ENCODE measurements around the gene KCNJ6. TPM values are rescaled to one million over a fixed set of nuclear protein-coding genes. Genes with fewer than 3 reads are reported as not detected.
"Not testable (repeated sequence)": the region's sequence is repeated elsewhere in the genome, so short reads cannot be mapped to it uniquely, and the experiment has no call there.

The KCNJ6 gene
- total RNA-seq, 1 donor = 0.36 TPM

DNA sequence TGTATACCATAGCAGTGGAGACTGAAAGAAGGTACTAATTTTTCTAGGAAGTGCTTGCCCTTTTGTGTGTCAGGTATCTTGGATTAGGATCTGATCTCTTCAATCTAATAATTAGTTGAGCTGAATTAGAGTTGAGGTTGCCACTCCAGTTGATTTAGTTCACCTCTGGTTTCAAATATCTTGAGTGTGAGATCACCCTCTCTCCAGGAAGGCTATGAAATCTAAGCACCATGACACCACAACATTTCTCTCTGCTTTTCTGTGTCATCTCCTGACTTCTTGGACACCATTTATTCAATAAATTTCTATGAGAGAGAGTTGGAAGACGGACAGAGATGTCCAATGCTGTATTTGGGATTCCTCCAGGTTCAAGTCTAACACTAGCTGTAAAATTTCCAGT, 336.9 kb downstream of the KCNJ6 start:
- DNase-seq (ENCODE audit: insufficient read length, low spot score, missing footprints) = no peak
- H3K27ac ChIP-seq (ENCODE audit: low read depth, low read length) = no peak overlapping the region

DNA sequence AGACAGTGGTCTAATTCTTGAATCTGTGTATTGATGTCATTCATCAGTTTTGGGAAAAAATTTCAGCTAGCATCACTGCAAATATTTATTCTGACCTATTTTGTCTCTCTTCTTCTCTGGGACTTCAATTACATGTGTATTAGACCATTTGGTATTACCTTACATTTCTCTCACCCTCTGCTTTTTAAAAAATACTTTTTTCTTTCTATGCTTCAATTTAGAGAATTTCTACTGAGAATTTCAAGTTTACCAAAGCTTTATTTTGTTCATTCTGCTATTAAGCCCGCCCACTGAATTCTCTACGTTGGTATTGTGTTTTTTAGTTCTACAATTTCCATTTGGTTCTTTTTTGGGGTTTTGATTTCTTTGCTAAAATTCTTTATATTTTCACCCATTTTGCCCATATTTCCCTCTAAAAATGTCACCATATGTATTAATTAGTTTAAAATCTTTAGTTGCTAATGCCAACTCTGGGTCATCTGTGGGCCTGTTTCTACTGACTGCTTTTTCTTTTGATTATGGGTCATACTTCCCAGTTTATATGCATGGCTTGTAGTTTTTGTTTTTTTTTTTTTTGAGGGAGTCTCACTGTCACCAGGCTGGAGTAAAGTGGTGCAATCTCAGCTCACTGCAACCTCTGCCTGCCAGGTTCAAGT, 337.7 kb downstream of the KCNJ6 start:
- no peak overlapping the region for H2AFZ ChIP-seq (ENCODE audit: low read length)
- H3K9me3 ChIP-seq (ENCODE audit: low read depth, low read length) = no peaks in the 10 kb centered on the region
- H3K27me3 ChIP-seq (ENCODE audit: insufficient read depth, low read length) = no peaks in the 10 kb centered on the region
- H4K20me1 ChIP-seq (ENCODE audit: insufficient read depth, low read length) = no peaks in the 10 kb centered on the region
- no peak overlapping the region for H3K4me2 ChIP-seq (ENCODE audit: insufficient read depth, low read length)
- no peak overlapping the region for H3K4me3 ChIP-seq (ENCODE audit: insufficient read depth, low read length)
- H3K36me3 ChIP-seq (ENCODE audit: insufficient read depth, low read length) = no peaks in the 10 kb centered on the region
- H3K79me2 ChIP-seq (ENCODE audit: insufficient read depth, low read length) = no peaks in the 10 kb centered on the region
- TF ChIP-seq, protein P1, sequence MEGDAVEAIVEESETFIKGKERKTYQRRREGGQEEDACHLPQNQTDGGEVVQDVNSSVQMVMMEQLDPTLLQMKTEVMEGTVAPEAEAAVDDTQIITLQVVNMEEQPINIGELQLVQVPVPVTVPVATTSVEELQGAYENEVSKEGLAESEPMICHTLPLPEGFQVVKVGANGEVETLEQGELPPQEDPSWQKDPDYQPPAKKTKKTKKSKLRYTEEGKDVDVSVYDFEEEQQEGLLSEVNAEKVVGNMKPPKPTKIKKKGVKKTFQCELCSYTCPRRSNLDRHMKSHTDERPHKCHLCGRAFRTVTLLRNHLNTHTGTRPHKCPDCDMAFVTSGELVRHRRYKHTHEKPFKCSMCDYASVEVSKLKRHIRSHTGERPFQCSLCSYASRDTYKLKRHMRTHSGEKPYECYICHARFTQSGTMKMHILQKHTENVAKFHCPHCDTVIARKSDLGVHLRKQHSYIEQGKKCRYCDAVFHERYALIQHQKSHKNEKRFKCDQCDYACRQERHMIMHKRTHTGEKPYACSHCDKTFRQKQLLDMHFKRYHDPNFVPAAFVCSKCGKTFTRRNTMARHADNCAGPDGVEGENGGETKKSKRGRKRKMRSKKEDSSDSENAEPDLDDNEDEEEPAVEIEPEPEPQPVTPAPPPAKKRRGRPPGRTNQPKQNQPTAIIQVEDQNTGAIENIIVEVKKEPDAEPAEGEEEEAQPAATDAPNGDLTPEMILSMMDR (IDR thresholded peaks at IDR 0.05; ENCODE audit: extremely low read depth, low read depth, low read length) = no peak
- no peaks in the 10 kb centered on the region for H3K4me1 ChIP-seq (ENCODE audit: insufficient read depth, low read length)
- no peak overlapping the region for H3K27ac ChIP-seq (ENCODE audit: low read depth, low read length)
- DNase-seq (ENCODE audit: insufficient read length, low spot score, missing footprints) = no peak

More for the DNA sequence above, 336.9 kb downstream of the KCNJ6 start:
- TF ChIP-seq, protein P1 (IDR thresholded peaks at IDR 0.05; ENCODE audit: extremely low read depth, low read depth, low read length) = no peak
- no peak overlapping the region for H3K4me2 ChIP-seq (ENCODE audit: insufficient read depth, low read length)
- H4K20me1 ChIP-seq (ENCODE audit: insufficient read depth, low read length) = no peaks in the 10 kb centered on the region
- H3K36me3 ChIP-seq (ENCODE audit: insufficient read depth, low read length) = no peaks in the 10 kb centered on the region
- no peaks in the 10 kb centered on the region for H3K9me3 ChIP-seq (ENCODE audit: low read depth, low read length)
- no peak overlapping the region for H3K4me3 ChIP-seq (ENCODE audit: insufficient read depth, low read length)
- no peaks in the 10 kb centered on the region for H3K27me3 ChIP-seq (ENCODE audit: insufficient read depth, low read length)
- H3K4me1 ChIP-seq (ENCODE audit: insufficient read depth, low read length) = no peaks in the 10 kb centered on the region
- no peaks in the 10 kb centered on the region for H3K79me2 ChIP-seq (ENCODE audit: insufficient read depth, low read length)
- H2AFZ ChIP-seq (ENCODE audit: low read length) = no peak overlapping the region

DNA sequence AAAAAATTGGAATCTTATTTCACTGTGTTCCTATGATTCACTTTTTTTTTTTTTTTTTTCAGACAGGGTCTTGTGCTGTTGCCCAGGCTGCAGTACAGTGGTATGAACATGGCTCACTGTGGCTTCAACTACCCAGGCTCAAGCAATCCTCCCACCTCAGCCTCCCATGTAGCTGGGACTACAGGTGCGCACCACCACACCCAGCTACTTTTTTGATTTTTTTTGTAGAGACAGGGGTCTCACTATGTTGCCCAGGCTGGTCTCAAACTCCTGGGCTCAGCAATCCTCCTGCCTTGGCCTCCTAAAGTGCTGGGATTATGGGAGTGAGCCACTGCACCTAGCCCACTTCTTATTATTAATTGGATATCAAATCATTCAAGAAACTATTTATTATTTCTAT, 339.3 kb downstream of the KCNJ6 start:
- H3K9me3 ChIP-seq (ENCODE audit: low read depth, low read length); H4K20me1 ChIP-seq (ENCODE audit: insufficient read depth, low read length); H3K27me3 ChIP-seq (ENCODE audit: insufficient read depth, low read length); H3K79me2 ChIP-seq (ENCODE audit: insufficient read depth, low read length); DNase-seq (ENCODE audit: insufficient read length, low spot score, missing footprints); H3K36me3 ChIP-seq (ENCODE audit: insufficient read depth, low read length); H3K4me3 ChIP-seq (ENCODE audit: insufficient read depth, low read length); H3K4me1 ChIP-seq (ENCODE audit: insufficient read depth, low read length); H2AFZ ChIP-seq (ENCODE audit: low read length); H3K27ac ChIP-seq (ENCODE audit: low read depth, low read length); H3K4me2 ChIP-seq (ENCODE audit: insufficient read depth, low read length): not testable (repeated sequence)

DNA sequence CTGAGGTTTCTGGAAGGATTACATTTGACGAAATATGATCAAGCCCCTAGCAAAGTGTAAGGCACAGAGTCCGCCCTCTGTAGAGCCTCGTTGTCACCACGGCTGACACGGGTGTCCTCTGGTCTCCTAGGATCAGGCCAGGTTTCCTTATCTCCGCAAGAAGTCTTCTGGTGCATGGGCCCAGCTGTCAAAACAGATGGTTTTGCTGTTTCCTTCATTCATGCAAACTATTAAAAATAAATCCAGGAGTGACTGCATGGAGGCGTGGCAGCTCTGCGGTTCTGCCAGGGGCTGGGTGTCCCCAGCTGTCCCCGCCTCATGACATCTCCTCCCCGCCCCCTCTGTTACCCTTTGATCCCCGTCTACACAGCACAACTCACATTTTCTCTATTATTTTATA, 340.7 kb downstream of the KCNJ6 start:
- peaks cover 13% of the 10 kb centered on the region for H3K27me3 ChIP-seq (ENCODE audit: insufficient read depth, low read length)
- no peaks in the 10 kb centered on the region for H3K79me2 ChIP-seq (ENCODE audit: insufficient read depth, low read length)
- no peak overlapping the region for H2AFZ ChIP-seq (ENCODE audit: low read length)
- no peaks in the 10 kb centered on the region for H3K36me3 ChIP-seq (ENCODE audit: insufficient read depth, low read length)
- no peaks in the 10 kb centered on the region for H3K9me3 ChIP-seq (ENCODE audit: low read depth, low read length)
- no peak overlapping the region for H3K4me2 ChIP-seq (ENCODE audit: insufficient read depth, low read length)
- TF ChIP-seq, protein P1 (IDR thresholded peaks at IDR 0.05; ENCODE audit: extremely low read depth, low read depth, low read length) = no peak
- H3K4me1 ChIP-seq (ENCODE audit: insufficient read depth, low read length) = no peaks in the 10 kb centered on the region
- no peak overlapping the region for H3K27ac ChIP-seq (ENCODE audit: low read depth, low read length)
- DNase-seq (ENCODE audit: insufficient read length, low spot score, missing footprints) = no peak
- H3K4me3 ChIP-seq (ENCODE audit: insufficient read depth, low read length) = no peak overlapping the region
- H4K20me1 ChIP-seq (ENCODE audit: insufficient read depth, low read length) = no peaks in the 10 kb centered on the region
